GM10266 (cell line): Measurements from ENCODE around the gene TBC1D4.
"Not testable (repeated sequence)": the region's sequence is repeated elsewhere in the genome, so short reads cannot be mapped to it uniquely, and the experiment has no call there.

ENCODE experiments used
- DNase-seq: peaks from one replicate; pipeline ENCODE4 v3.0.0; 2012; ENCODE audit errors: extremely low spot score
- TF ChIP-seq, protein P1 (sequence below): IDR thresholded peaks from 2 replicates; pipeline ENCODE4 v1.5.1; 2012; ENCODE audit warnings: mild to moderate bottlenecking, low read depth; ENCODE audit not compliant: control insufficient read depth, insufficient read depth; ENCODE audit errors: missing control alignments

The TBC1D4 gene

DNA sequence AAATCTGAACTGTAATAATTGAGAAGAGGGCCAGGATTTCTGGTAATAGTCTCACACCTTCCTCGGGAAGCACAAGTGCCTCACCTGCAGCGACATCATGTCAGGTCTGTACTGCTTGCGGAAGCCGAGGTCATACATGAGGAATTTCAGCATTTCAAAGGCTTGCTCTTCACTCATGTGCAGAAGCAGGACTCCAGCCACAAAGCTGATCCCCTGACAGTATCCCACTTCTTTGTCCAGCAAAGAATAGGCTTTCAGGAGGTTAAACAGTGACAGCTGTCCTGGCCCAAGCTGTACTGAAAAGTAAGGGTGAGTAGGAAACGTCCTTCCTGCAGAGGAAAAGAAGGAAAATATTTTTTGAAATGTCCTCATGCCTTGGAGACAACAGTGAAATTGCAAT is 182.7 kb downstream of the TBC1D4 start:
- TF ChIP-seq, protein P1, sequence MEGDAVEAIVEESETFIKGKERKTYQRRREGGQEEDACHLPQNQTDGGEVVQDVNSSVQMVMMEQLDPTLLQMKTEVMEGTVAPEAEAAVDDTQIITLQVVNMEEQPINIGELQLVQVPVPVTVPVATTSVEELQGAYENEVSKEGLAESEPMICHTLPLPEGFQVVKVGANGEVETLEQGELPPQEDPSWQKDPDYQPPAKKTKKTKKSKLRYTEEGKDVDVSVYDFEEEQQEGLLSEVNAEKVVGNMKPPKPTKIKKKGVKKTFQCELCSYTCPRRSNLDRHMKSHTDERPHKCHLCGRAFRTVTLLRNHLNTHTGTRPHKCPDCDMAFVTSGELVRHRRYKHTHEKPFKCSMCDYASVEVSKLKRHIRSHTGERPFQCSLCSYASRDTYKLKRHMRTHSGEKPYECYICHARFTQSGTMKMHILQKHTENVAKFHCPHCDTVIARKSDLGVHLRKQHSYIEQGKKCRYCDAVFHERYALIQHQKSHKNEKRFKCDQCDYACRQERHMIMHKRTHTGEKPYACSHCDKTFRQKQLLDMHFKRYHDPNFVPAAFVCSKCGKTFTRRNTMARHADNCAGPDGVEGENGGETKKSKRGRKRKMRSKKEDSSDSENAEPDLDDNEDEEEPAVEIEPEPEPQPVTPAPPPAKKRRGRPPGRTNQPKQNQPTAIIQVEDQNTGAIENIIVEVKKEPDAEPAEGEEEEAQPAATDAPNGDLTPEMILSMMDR, result no peak
- DNase-seq, result no peak

DNA sequence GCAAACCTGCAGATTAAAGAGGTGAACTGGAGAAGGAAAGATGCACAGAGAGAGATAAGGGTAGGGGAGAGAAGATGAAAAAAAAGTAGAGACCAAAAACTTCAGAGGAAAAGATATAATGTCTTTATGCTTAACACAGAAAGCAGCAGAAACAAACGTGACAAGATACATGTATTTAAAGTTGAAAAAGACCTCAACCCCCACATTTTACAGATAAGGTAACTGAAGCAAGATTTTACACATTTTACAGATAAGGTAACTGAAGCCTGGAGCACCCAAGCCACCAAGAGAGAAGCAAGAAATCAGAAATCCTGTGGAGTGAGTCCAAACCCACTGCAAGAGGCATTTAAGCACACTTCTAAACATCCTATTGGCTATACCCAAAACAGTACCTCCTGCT is 185.3 kb downstream of the TBC1D4 start:
- TF ChIP-seq, protein P1, result no peak
- no peak for DNase-seq

DNA sequence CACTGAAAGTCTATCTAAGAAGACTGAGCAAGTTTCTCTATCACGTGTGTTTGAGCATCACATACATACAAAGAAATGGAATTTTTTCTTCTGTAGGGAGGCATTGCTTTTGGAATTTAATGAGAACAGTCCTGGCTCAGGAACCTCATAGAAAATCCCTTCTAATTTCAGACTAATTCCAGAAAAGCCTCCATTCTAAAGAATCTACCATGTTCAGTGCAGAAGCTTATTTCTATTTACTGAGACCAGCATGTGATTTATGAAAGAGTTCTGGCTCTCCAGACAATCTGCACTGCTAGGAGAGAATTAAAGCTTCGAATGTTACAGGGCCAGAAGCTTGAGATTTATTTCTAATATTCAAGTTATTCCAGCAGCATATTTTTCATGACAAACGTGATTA is 186.8 kb downstream of the TBC1D4 start:
- no peak for DNase-seq
- TF ChIP-seq, protein P1, result no peak

DNA sequence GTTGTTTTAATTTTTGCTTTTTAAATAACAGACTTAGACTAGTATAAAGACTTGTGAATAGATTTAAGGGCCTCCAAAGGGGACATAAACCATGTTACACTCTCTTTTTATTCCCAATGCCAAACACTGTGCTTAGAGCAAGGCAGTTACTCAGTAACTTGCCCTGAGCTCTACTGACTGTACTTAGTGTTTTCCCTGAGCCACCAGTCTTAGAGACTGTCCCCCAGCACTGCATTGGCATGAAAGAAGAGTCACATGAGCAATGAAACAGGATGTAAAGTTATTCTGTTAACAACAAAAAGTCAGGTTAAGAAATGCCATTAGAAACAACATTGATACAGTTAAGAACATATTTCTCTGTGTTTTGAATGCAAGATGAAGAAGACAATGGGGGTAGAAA is 187.9 kb downstream of the TBC1D4 start:
- TF ChIP-seq, protein P1, result no peak

DNA sequence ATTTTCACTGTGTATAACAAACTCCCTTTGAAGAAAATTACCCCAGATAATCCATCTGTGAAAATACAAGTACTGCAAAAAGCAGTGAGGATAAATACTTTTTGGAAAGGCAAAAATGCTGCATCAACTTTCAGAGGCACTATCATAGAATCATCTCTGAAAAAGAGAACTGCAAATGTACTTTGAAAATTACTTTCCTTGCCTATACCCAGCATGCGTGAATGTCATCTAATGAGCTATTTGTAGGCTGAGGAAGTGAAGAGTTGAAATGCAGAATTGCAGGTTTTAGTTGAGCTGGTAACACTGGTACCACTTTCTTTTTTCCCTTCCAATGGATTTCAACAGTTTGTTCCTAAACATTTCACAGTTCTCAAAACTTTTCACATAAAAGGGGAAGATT is 196.7 kb downstream of the TBC1D4 start:
- no peak for DNase-seq
- TF ChIP-seq, protein P1, result no peak

More for the DNA sequence above, 187.9 kb downstream of the TBC1D4 start:
- DNase-seq, result no peak

DNA sequence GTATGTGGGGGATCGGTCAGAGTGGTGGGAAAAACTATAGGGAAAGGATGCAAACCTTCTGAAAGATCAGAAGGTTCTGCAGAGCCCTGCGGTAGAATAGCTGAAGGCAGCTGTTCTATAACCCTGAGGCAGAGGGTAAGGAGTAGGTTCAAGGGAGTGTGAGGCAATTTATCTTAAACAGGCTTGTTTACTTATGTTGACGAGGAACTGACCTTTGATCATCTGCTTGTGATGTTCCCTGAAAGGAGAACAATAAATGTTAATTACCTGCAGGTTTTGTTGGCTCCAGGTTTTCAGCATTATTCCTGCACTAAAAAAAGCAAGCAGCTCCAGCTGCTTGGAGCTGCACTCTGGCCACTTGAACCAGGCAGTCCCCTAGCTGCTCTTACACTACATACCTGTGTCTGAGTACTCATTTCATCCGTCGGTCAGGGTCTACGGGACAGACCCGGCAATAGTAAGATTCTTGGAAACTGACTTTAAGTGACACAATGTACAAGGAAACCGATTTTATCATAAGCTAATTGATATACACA is 202.1 kb downstream of the TBC1D4 start:
- TF ChIP-seq, protein P1, result no peak
- DNase-seq, result no peak

DNA sequence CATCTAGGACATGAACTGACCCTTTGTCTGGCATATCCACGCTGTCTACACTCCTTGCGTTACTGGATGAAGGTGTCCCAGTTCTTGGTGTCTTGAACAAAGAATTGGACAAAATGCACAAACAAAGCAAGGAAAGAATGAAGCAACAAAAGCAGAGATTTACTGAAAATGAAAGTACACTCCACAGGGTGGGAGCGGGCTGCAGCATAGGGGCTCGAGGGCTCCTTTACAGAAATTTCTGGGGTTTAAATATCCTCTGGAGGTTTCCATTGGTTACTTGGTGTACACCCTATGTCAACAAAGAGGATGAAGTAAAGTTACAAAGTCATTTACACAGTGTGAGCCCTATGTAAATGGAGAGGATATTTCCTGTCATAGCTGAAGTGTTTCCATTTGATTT is 208.3 kb downstream of the TBC1D4 start:
- DNase-seq, result not testable (repeated sequence)

DNA sequence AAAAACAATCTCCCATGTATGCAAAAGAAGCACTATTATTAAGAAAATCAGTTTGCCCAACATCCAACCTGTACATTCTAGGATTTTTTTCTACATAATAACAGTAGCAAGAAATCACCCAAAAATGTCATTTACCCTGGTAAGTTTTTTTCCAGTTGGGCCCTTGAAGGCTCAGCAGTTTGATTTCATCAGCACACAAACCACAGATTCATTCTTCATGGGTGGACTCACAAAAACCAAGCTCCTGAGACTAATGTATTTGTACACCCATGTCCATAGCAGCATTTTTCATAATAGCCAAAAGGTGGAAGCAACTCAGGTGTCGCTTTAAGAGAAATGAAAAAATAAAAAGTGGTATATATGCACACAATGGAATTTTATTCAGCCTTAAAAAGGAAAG is 210.1 kb downstream of the TBC1D4 start:
- TF ChIP-seq, protein P1, result no peak
- DNase-seq, result no peak

DNA sequence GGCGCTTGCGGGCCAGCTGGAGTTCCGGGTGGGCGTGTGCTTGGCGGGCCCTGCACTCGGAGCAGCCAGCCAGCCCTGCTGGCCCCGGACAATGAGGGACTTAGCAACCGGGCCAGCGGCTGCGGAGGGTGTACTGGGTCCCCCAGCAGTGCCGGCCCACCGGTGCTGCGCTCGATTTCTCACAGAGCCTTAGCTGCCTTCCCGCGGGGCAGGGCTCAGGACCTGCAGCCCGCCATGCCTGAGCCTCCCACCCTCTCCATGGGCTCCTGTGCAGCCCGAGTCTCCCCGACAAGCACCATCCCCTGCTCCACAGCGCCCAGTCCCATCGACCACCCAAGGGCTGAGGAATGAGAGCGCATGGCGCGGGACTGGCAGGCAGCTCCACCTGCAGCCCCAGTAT is 213.5 kb downstream of the TBC1D4 start:
- not testable (repeated sequence) for DNase-seq
